ENCODE results near the gene CCDC177.

DNA sequence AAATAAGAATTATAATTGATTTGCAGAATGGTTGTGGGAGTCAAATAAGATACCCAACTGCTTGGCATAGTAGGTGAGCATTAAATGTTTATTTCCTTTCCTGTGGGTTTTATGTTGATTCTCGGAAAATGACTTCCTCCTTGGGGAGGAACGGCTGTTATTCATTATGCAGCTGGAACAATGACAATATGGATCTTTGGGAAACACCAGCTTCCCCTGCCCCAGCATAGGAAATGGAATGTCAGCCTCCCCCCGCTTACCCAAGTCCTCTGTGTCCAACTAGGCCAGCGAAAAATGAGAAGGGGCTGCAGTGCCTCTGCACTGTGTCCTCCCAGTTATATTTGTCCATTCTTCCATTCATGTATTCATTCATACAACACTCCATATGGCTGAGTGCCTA is 11.7 kb upstream of the CCDC177 start:
- TF ChIP-seq, protein P1, sequence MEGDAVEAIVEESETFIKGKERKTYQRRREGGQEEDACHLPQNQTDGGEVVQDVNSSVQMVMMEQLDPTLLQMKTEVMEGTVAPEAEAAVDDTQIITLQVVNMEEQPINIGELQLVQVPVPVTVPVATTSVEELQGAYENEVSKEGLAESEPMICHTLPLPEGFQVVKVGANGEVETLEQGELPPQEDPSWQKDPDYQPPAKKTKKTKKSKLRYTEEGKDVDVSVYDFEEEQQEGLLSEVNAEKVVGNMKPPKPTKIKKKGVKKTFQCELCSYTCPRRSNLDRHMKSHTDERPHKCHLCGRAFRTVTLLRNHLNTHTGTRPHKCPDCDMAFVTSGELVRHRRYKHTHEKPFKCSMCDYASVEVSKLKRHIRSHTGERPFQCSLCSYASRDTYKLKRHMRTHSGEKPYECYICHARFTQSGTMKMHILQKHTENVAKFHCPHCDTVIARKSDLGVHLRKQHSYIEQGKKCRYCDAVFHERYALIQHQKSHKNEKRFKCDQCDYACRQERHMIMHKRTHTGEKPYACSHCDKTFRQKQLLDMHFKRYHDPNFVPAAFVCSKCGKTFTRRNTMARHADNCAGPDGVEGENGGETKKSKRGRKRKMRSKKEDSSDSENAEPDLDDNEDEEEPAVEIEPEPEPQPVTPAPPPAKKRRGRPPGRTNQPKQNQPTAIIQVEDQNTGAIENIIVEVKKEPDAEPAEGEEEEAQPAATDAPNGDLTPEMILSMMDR (IDR thresholded peaks at IDR 0.05; ENCODE audit: low read length) = no peak
- TF ChIP-seq EZH2 (IDR thresholded peaks at IDR 0.05; ENCODE audit: borderline replicate concordance, low read length) = no peak
